HEK293T (cell line): Measurements from ENCODE around the gene LAMC2.

ENCODE experiments used
- ARNT ChIP-seq: fragments of 450-650 bp; IDR thresholded peaks from 2 replicates; pipeline ENCODE4 v1.6.1; 2017; ENCODE audit warnings: mild to moderate bottlenecking
- BHLHE40 ChIP-seq: fragments of 450-650 bp; IDR thresholded peaks from 2 replicates; pipeline ENCODE4 v1.6.1; 2016; ENCODE audit warnings: mild to moderate bottlenecking, moderate library complexity, borderline replicate concordance
- CTBP1 ChIP-seq: fragments of 450-650 bp; IDR thresholded peaks from 2 replicates; pipeline ENCODE4 v1.6.1; 2016; ENCODE audit warnings: borderline replicate concordance
- ELF4 ChIP-seq: fragments of 450-650 bp; IDR thresholded peaks from 2 replicates; pipeline ENCODE4 v1.6.1; 2017; ENCODE audit warnings: antibody characterized with exemption
- FOXA1 ChIP-seq: fragments of 450-650 bp; IDR thresholded peaks from 2 replicates; pipeline ENCODE4 v1.6.1; 2016; ENCODE audit warnings: mild to moderate bottlenecking
- FOXM1 ChIP-seq: fragments of 450-650 bp; IDR thresholded peaks from 2 replicates; pipeline ENCODE4 v1.6.1; 2017; ENCODE audit warnings: mild to moderate bottlenecking, borderline replicate concordance
- HDGF ChIP-seq: fragments of 450-650 bp; IDR thresholded peaks from 2 replicates; pipeline ENCODE4 v1.6.1; 2017; ENCODE audit warnings: antibody characterized with exemption, borderline replicate concordance
- LEF1 ChIP-seq: fragments of 450-650 bp; IDR thresholded peaks from 2 replicates; pipeline ENCODE4 v1.6.1; 2017; ENCODE audit warnings: mild to moderate bottlenecking, borderline replicate concordance
- NFRKB ChIP-seq: fragments of 450-650 bp; IDR thresholded peaks from 2 replicates; pipeline ENCODE4 v1.6.1; 2016; ENCODE audit warnings: mild to moderate bottlenecking, moderate library complexity
- SP1 ChIP-seq: fragments of 450-650 bp; IDR thresholded peaks from 2 replicates; pipeline ENCODE4 v1.6.1; 2017
- SUZ12 ChIP-seq: fragments of 450-650 bp; IDR thresholded peaks from 2 replicates; pipeline ENCODE4 v1.6.1; 2016; ENCODE audit warnings: mild to moderate bottlenecking
- TARDBP ChIP-seq: fragments of 450-650 bp; IDR thresholded peaks from 2 replicates; pipeline ENCODE4 v1.6.1; 2016

GRCh38 chr1:183281039-183281438 lies 95.0 kb downstream of the LAMC2 start:
- TF ChIP-seq NFRKB (no peak), SUZ12 (no peak), ARNT (no peak), BHLHE40 (no peak), SP1 (no peak), LEF1 (no peak), ELF4 (no peak), TARDBP (no peak), HDGF (no peak), FOXM1 (no peak), CTBP1 (no peak), FOXA1 (no peak)
